Small intestine (tissue), 7 donors: Measurements from ENCODE around the gene PLEKHG3. TPM values are rescaled to one million over a fixed set of nuclear protein-coding genes. Genes with fewer than 3 reads are reported as not detected.

Experiments used
- DNase-seq, 2 donors: peaks; one replicate each; pipeline versions ENCODE4 v3.0.0 to v3.0.0-alpha.2; 2013
- FAIRE-seq: peaks from 2 replicates; lab custom pipeline; 2012; peaks lifted over from hg19 to GRCh38; lab: Jason Lieb, UNC
- H3K27ac ChIP-seq, 3 donors: one replicate each; pipeline ENCODE4 v1.5.1; 2013; ENCODE audit warnings: low read length in 2 of 3, mild to moderate bottlenecking in 2 of 3, control low read depth in 1 of 3, inconsistent platforms in 1 of 3, low read depth in 1 of 3, moderate library complexity in 1 of 3
- H3K27me3 ChIP-seq, 3 donors: one replicate each; pipeline ENCODE4 v1.6.1; 2013; ENCODE audit warnings: low read length in 3 of 3, inconsistent platforms in 1 of 3; ENCODE audit not compliant: control insufficient read depth in 3 of 3, insufficient read depth in 3 of 3
- H3K36me3 ChIP-seq, 3 donors: one replicate each; pipeline ENCODE4 v1.6.1; 2013; ENCODE audit warnings: low read length in 3 of 3, inconsistent platforms in 1 of 3, low read depth in 1 of 3, mild to moderate bottlenecking in 1 of 3, moderate library complexity in 1 of 3; ENCODE audit not compliant: control insufficient read depth in 3 of 3, insufficient read depth in 2 of 3
- H3K4me1 ChIP-seq, 3 donors: one replicate each; pipeline ENCODE4 v1.6.1; 2013; ENCODE audit warnings: low read length in 2 of 3, inconsistent platforms in 1 of 3, low read depth in 1 of 3, mild to moderate bottlenecking in 1 of 3, moderate library complexity in 1 of 3; ENCODE audit not compliant: control insufficient read depth in 3 of 3, insufficient read depth in 2 of 3
- H3K4me3 ChIP-seq, 3 donors: one replicate each; pipeline ENCODE4 v1.5.1; 2013; ENCODE audit warnings: low read length in 3 of 3, control low read depth in 1 of 3, inconsistent platforms in 1 of 3, low read depth in 1 of 3, mild to moderate bottlenecking in 1 of 3, moderate library complexity in 1 of 3
- H3K9me3 ChIP-seq, 2 donors: one replicate each; pipeline ENCODE4 v1.6.1; 2013; ENCODE audit warnings: low read depth in 1 of 2, low read length in 1 of 2; ENCODE audit not compliant: control insufficient read depth in 2 of 2, insufficient read depth in 1 of 2
- WGBS, 3 donors: extraction: QIAGEN DNeasy Blood & Tissue Kit; methylation state at CpG; one replicate each; pipeline ENCODE4 v1.1.7; 2013; 5-methylcytosine and 5-hydroxymethylcytosine counted together
- polyA plus RNA-seq, 4 donors: library from polyadenylated mRNA; stranded (reverse) in 3 of 4; unstranded in 1 of 4; fragments of 200-250 nt in 3 of 4; fragments of 120-200 nt in 1 of 4; gene quantifications; one replicate each; pipeline versions ENCODE4 v1.2.1 to v1.2.3, GENCODE V29; 2013
- donor health status: healthy with polysubstance abuse.
- donor health status: control.
- donor health status: control.
- donor health status: Bipolar disorder and iron deficiency.
- donor health status: healthy.

Gene PLEKHG3
- polyA plus RNA-seq, 4 donors = 12.7 to 47.0 (median 17.1) TPM

DNA sequence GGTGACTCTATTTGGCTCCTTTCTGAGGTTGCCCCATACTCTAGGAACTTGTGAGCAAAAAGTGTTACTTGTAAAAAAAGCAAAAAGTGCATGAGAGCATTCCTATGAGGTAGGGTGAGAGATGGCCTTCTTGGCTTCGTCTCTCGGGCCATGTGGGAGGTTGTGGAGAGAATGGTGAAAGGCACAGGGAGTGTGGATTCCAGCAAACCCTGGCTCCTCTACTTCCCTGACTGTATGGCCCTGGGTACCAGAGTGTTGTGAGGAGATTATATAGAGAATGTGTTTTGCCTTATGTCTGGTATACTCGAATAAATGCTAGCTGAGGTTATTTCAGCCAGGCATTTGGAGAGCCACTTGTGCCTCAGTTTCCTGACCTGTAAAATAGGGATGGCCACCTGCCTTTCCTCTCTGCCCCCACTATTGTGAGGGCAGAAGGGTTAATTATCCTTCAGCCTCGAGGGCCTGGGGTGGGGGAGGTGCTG, 11.0 kb downstream of the PLEKHG3 start:
- WGBS, 3 donors = 58 to 60% (median 59%) methylated on average over 4 of the region's 4 CpGs
- DNase-seq = no peak
- FAIRE-seq = no peak
- no peak overlapping the region for H3K4me3 ChIP-seq
- peaks cover 10 to 53% (median 11%) of the 10 kb centered on the region in 3 donors for H3K4me1 ChIP-seq
- no peaks in the 10 kb centered on the region for H3K9me3 ChIP-seq
- peaks cover 0 to 36% (median 0%) of the 10 kb centered on the region in 3 donors for H3K36me3 ChIP-seq
- H3K27me3 ChIP-seq = no peaks in the 10 kb centered on the region
- peak overlapping the region in 2 of 3 donors; percentile 11 to 88 for H3K27ac ChIP-seq

DNA sequence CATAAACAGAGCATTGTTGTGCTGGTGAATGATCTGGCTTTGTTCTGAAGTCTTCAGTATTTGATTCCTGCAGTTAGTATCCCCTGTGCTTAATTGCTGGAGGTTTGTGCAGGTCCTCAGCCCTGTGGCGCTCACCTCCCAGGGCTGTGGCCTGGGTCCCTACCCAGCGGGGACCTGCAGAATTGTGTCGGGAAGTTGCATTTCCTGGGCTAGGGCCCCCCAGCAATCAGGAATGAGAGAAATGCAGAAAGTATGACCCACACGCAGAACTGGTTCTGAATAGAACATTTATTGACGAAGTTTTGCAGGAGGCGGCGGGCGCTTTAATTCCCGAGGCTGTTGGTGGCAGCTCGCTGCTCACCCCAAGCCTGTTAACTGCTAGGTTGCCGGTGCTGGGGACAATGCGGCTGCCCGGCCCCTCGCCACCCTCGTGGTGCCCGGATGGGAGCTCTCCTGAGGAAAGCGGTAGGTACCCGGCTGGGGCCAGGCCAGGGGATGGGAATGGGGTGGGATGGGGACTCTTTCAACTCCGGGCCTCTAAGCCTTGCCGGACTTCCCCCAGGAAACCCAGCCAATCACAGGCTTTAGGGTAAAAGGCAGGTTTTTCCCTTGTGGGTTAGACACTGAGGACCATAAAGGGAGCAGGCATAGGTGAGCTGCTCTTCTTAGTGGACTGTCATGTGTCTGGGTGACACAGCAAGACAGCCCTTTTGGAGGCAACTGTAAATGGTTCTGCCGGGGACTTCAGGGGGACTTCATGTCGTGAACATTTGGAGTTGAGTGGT, 11.6 kb downstream of the PLEKHG3 start:
- peaks cover 0 to 35% (median 0%) of the 10 kb centered on the region in 3 donors for H3K36me3 ChIP-seq
- H3K27me3 ChIP-seq = no peaks in the 10 kb centered on the region
- FAIRE-seq (no peak), DNase-seq (peak in 1 of 2 donors; percentile 64)
- peak overlapping the region in 1 of 3 donors; percentile 12 for H3K4me3 ChIP-seq
- H3K9me3 ChIP-seq = no peaks in the 10 kb centered on the region
- WGBS, 3 donors = 22 to 47% (median 43%) methylated on average over 21 to 22 of the region's 22 CpGs
- peak overlapping the region in 2 of 3 donors; percentile 57 to 88 for H3K27ac ChIP-seq
- peaks cover 10 to 59% (median 11%) of the 10 kb centered on the region in 3 donors for H3K4me1 ChIP-seq

DNA sequence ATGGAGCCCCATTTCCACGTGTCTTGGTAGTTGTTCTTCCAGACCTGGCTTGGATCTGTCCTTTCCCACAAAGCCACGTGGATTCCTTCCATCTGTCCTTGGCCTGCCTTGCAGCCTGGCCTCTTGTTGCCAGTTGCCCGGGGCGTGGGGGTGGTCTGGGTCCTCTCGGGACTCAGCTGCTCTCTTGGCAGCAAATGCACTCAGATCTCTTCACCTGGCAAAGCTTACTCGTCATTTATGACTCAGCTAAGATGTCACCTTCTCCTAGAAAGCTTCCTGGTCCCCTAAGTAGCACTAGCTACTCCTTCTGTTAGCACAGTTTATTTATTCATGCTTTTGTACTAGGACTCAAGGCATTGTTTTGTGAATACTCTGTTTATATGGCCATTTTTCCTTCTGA, 13.6 kb downstream of the PLEKHG3 start:
- Histone ChIP-seq H3K27ac (peak overlapping the region in 2 of 3 donors; percentile 8 to 88), H3K9me3 (no peaks in the 10 kb centered on the region), H3K27me3 (no peaks in the 10 kb centered on the region), H3K4me1 (peaks cover 10 to 74% (median 17%) of the 10 kb centered on the region in 3 donors), H3K4me3 (no peak overlapping the region), H3K36me3 (peaks cover 0 to 38% (median 0%) of the 10 kb centered on the region in 3 donors)
- 11 to 43% (median 28%) methylated on average over 6 of the region's 6 CpGs for WGBS, 3 donors
- FAIRE-seq (no peak), DNase-seq (peak; percentile 56 to 63)

DNA sequence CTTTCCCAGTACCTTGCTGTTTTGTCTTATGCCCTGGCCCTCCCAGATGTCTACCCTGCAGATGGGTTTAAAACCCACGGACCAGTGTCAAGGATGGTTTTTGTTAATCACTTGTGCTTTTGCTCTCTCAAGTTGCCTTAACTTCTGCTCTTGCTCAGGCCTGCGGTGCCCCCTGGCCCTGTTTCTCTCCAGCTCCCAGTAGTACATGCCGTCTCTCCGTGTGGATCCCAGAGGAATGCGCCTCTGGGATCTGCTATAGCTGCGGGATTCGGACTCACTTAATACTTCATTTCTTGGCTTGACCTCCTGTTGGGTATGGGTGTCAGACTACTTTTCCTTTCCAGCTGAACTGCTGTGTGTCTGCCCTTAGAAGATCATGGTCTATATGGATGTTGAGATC, 14.5 kb downstream of the PLEKHG3 start:
- Histone ChIP-seq H3K36me3 (peaks cover 0 to 46% (median 0%) of the 10 kb centered on the region in 3 donors), H3K4me1 (peaks cover 10 to 77% (median 19%) of the 10 kb centered on the region in 3 donors), H3K4me3 (no peak overlapping the region), H3K27ac (peak overlapping the region in 2 of 3 donors; percentile 88 to 91), H3K9me3 (no peaks in the 10 kb centered on the region), H3K27me3 (no peaks in the 10 kb centered on the region)
- FAIRE-seq = no peak
- no peak for DNase-seq
- WGBS, 3 donors = 84 to 95% (median 93%) methylated on average over 7 of the region's 7 CpGs

DNA sequence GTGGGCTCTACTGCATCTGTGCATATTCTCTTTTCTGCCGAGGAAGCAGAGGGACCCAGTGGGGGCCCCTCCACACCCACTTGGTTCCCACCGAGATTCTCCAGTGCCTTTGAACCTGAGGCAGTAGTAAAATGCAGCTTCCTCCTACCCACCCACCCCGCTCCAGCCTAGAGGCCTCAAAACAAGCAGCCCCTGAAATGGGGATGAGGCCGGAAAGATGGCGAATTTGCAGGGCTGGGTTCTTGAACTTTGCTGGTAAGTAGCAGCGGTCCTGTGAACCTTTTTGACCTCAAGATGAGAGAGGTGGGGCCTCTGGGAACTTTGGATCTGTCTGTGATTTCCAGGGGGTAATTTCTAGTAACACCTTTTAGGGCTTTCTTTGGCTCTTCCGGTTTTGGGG, 15.4 kb downstream of the PLEKHG3 start:
- Histone ChIP-seq H3K4me3 (no peak overlapping the region), H3K27me3 (no peaks in the 10 kb centered on the region), H3K36me3 (peaks cover 0 to 50% (median 0%) of the 10 kb centered on the region in 3 donors), H3K9me3 (no peaks in the 10 kb centered on the region), H3K4me1 (peaks cover 12 to 85% (median 19%) of the 10 kb centered on the region in 3 donors), H3K27ac (peak overlapping the region; percentile 64 to 91 (median 86))
- FAIRE-seq (no peak), DNase-seq (no peak)
- 58 to 65% (median 63%) methylated on average over 7 of the region's 7 CpGs for WGBS, 3 donors

DNA sequence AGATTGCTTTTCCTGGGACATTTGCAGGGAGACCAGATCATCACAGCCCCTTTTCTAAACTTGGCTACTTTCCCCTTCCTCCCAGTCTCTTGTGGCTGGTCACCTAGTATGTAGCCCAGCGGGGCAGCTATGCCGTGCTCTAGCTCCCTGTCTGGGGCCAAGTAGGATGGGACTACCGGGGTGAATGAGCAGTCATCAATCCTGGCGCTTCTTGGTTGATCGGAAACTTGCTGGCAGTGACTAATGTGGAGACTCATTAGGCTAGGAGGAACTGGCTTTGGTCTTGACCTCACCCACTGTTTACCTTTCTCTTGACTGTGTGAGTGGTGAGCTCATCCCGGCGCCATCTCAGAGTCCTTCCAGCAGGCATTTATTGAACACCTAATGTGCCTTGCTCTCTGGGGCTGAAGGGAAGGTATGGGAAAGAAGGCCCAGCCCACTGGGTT, 15.9 kb downstream of the PLEKHG3 start:
- Histone ChIP-seq H3K4me3 (no peak overlapping the region), H3K9me3 (no peaks in the 10 kb centered on the region), H3K36me3 (peaks cover 0 to 45% (median 0%) of the 10 kb centered on the region in 3 donors), H3K27me3 (no peaks in the 10 kb centered on the region), H3K4me1 (peaks cover 12 to 88% (median 19%) of the 10 kb centered on the region in 3 donors), H3K27ac (peak overlapping the region; percentile 64 to 91 (median 86))
- FAIRE-seq = no peak
- 14 to 51% (median 28%) methylated on average over 7 of the region's 7 CpGs for WGBS, 3 donors
- peak; percentile 88 to 97 for DNase-seq

DNA sequence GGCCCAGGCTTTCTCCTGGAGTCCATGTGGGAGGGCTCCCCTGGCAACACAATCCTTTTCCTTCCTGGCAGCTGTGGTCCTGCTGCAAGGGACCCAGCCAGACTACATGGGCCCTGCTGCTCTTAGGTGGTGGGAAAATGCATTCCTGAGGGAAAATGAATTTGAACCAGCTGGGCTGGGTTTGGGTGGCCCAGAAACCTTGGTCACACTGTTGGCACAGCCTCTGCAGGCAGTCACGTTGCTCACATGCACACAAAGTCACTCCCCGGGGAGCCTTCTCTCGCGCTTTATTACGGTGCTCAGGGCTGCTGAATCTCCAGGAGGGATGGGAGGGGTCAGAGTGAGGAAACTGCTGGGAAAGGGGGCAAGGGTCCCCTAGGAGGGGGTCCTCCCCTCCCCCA, 17.2 kb downstream of the PLEKHG3 start:
- Histone ChIP-seq H3K27ac (peak overlapping the region; percentile 45 to 91 (median 86)), H3K36me3 (peaks cover 0 to 42% (median 0%) of the 10 kb centered on the region in 3 donors), H3K4me1 (peaks cover 12 to 88% (median 26%) of the 10 kb centered on the region in 3 donors), H3K27me3 (no peaks in the 10 kb centered on the region), H3K9me3 (no peaks in the 10 kb centered on the region), H3K4me3 (no peak overlapping the region)
- 26 to 45% (median 26%) methylated on average over 5 of the region's 5 CpGs for WGBS, 3 donors
- FAIRE-seq (no peak), DNase-seq (peak; percentile 41 to 56)

DNA sequence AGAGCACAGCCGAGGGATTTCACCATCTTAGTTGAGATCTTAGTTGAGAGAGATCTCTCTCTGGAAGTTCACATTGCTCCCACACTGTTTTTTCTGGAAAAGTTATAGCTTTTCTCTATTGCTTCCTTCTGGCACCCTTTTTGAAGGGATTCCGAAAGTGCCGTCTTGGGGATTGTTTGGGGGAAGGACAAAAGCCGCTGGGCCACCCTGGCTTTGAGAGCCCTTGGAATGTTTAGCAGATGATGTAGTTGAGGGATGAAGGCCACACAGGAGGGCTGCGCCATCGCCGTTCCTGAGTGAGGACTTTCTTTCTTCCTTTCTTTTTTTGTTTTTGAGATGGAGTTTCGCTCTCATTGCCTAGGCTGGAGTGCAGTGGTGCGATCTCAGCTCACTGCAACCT, 17.7 kb downstream of the PLEKHG3 start:
- no peak overlapping the region for H3K4me3 ChIP-seq
- DNase-seq (no peak), FAIRE-seq (no peak)
- peaks cover 0 to 40% (median 0%) of the 10 kb centered on the region in 3 donors for H3K36me3 ChIP-seq
- no peaks in the 10 kb centered on the region for H3K27me3 ChIP-seq
- H3K9me3 ChIP-seq = no peaks in the 10 kb centered on the region
- H3K27ac ChIP-seq = peak overlapping the region; percentile 45 to 91 (median 86)
- peaks cover 7 to 86% (median 26%) of the 10 kb centered on the region in 3 donors for H3K4me1 ChIP-seq
- 69 to 89% (median 86%) methylated on average over 9 of the region's 9 CpGs for WGBS, 3 donors
